Loucy (cell line): ENCODE measurements around the gene SFSWAP.

ENCODE experiments used
- CTCF ChIP-seq: fragments of 200-600 bp; sonication (generic); conservative IDR thresholded peaks from 2 replicates; pipeline ENCODE4 v1.5.1; 2014; ENCODE audit warnings: mild to moderate bottlenecking, antibody characterized with exemption, low read length
- EZH2phosphoT487 ChIP-seq: fragments of 200-600 bp; IDR thresholded peaks from 2 replicates; pipeline ENCODE4 v1.6.1; 2018; ENCODE audit warnings: antibody characterized with exemption, mild to moderate bottlenecking, moderate library complexity, borderline replicate concordance

GRCh38 chr12:131728720-131729119 is 17.8 kb downstream of the SFSWAP start:
- no peak for TF ChIP-seq CTCF
- TF ChIP-seq EZH2phosphoT487, result no peak
